ENCODE measurements around the gene GGA1. TPM values are rescaled to one million over a fixed set of nuclear protein-coding genes. Genes with fewer than 3 reads are reported as not detected.

The GGA1 gene
- total RNA-seq, 3 donors from 2014 or later, result 36.6 to 63.9 (median 54.7) TPM

GRCh38 chr22:37611207-37611606 is 2.6 kb downstream of the GGA1 start:
- DNase-seq (ENCODE audit: low spot score in 2 of 2), result no peak
- H3K4me3 ChIP-seq, result no peak overlapping the region
- no peak for TF ChIP-seq CTCF (IDR thresholded peaks at IDR 0.05)
- no peak for TF ChIP-seq POLR2A (IDR thresholded peaks at IDR 0.05)
- no peak for TF ChIP-seq POLR2AphosphoS5 (IDR thresholded peaks at IDR 0.05)
- peak overlapping the region; percentile 45 to 95 for H3K27ac ChIP-seq
- no peaks in the 10 kb centered on the region for H3K27me3 ChIP-seq
- H3K36me3 ChIP-seq, result no peaks in the 10 kb centered on the region
- intact Hi-C loops (cut with DNase I; ENCODE audit: low total_unique reads), result no loop called here
- H3K9me3 ChIP-seq, result no peaks in the 10 kb centered on the region
- H3K4me1 ChIP-seq, result peaks cover 0 to 11% of the 10 kb centered on the region in 2 donors

GRCh38 chr22:37616201-37617083 is 7.8 kb downstream of the GGA1 start:
- H3K4me1 ChIP-seq, result no peaks in the 10 kb centered on the region
- H3K4me3 ChIP-seq, result no peak overlapping the region
- H3K9me3 ChIP-seq, result no peaks in the 10 kb centered on the region
- no peaks in the 10 kb centered on the region for H3K36me3 ChIP-seq
- no peaks in the 10 kb centered on the region for H3K27me3 ChIP-seq
- H3K27ac ChIP-seq, result no peak overlapping the region
- DNase-seq (ENCODE audit: low spot score in 2 of 2), result no peak
- no peak for TF ChIP-seq POLR2A (IDR thresholded peaks at IDR 0.05)
- no peak for TF ChIP-seq CTCF (IDR thresholded peaks at IDR 0.05)
- no peak for TF ChIP-seq POLR2AphosphoS5 (IDR thresholded peaks at IDR 0.05)
- intact Hi-C loops (cut with DNase I; ENCODE audit: low total_unique reads), result no loop called here

- H3K36me3 ChIP-seq, result no peaks in the 10 kb centered on the region
- H3K9me3 ChIP-seq, result no peaks in the 10 kb centered on the region
- DNase-seq (ENCODE audit: low spot score in 2 of 2), result no peak
- H3K27ac ChIP-seq, result no peak overlapping the region
- H3K4me3 ChIP-seq, result no peak overlapping the region
- intact Hi-C loops (cut with DNase I; ENCODE audit: low total_unique reads), result no loop called here
- TF ChIP-seq POLR2A (IDR thresholded peaks at IDR 0.05) (no peak), CTCF (IDR thresholded peaks at IDR 0.05) (no peak), POLR2AphosphoS5 (IDR thresholded peaks at IDR 0.05) (no peak)
- H3K27me3 ChIP-seq, result no peaks in the 10 kb centered on the region
- no peaks in the 10 kb centered on the region for H3K4me1 ChIP-seq
Measured at GRCh38 chr22:37617431-37617830, 8.8 kb downstream of the GGA1 start.

- Histone ChIP-seq H3K27me3 (no peaks in the 10 kb centered on the region), H3K27ac (no peak overlapping the region), H3K36me3 (no peaks in the 10 kb centered on the region), H3K9me3 (no peaks in the 10 kb centered on the region), H3K4me1 (no peaks in the 10 kb centered on the region), H3K4me3 (no peak overlapping the region)
- DNase-seq (ENCODE audit: low spot score in 2 of 2), result no peak
- intact Hi-C loops (cut with DNase I; ENCODE audit: low total_unique reads), result no loop called here
- TF ChIP-seq POLR2A (IDR thresholded peaks at IDR 0.05) (no peak), CTCF (IDR thresholded peaks at IDR 0.05) (no peak), POLR2AphosphoS5 (IDR thresholded peaks at IDR 0.05) (no peak)
Measured at GRCh38 chr22:37618072-37618656, 9.5 kb downstream of the GGA1 start.

GRCh38 chr22:37618674-37619073 is 10.0 kb downstream of the GGA1 start:
- no peak for DNase-seq (ENCODE audit: low spot score in 2 of 2)
- H3K4me1 ChIP-seq, result peaks cover 0 to 4% of the 10 kb centered on the region in 2 donors
- no peaks in the 10 kb centered on the region for H3K36me3 ChIP-seq
- H3K27ac ChIP-seq, result no peak overlapping the region
- no peaks in the 10 kb centered on the region for H3K9me3 ChIP-seq
- intact Hi-C loops (cut with DNase I; ENCODE audit: low total_unique reads), result no loop called here
- TF ChIP-seq POLR2A (IDR thresholded peaks at IDR 0.05) (no peak), POLR2AphosphoS5 (IDR thresholded peaks at IDR 0.05) (no peak), CTCF (IDR thresholded peaks at IDR 0.05) (no peak)
- H3K27me3 ChIP-seq, result no peaks in the 10 kb centered on the region
- no peak overlapping the region for H3K4me3 ChIP-seq

All from breast epithelium (tissue), 4 donors.